OCI-LY3 (cell line): Measurements from ENCODE around the gene CUBN.

Source experiments
- H2AFZ ChIP-seq: fragments of 200-600, 300-600 bp; shearing (Covaris generic); 2 replicates; pipeline ENCODE4 v1.6.0; 2014; ENCODE audit warnings: antibody characterized with exemption, low read depth, low read length
- H3K27ac ChIP-seq: fragments of 200-600, 300-600 bp; sonication (generic); 2 replicates; pipeline ENCODE4 v1.5.1; 2014; ENCODE audit warnings: mild to moderate bottlenecking, low read length, moderate library complexity, mixed read lengths
- H3K27me3 ChIP-seq: fragments of 200-600, 300-600 bp; sonication (generic); 2 replicates; pipeline ENCODE4 v1.6.1; 2014; ENCODE audit warnings: low read depth, low read length, mixed read lengths
- H3K36me3 ChIP-seq: fragments of 200-600, 300-600 bp; sonication (generic); replicated peaks from 2 replicates; pipeline ENCODE3; 2014; ENCODE audit warnings: low read depth, low read length, mixed read lengths
- H3K4me1 ChIP-seq: fragments of 300-600, 200-600 bp; sonication (generic); 2 replicates; pipeline ENCODE4 v1.6.1; 2014; ENCODE audit warnings: low read length, mixed read lengths
- H3K4me2 ChIP-seq: fragments of 200-600, 300-600 bp; sonication (generic); 2 replicates; pipeline ENCODE4 v1.6.1; 2014; ENCODE audit warnings: low read length, mixed read lengths
- H3K4me3 ChIP-seq: fragments of 300-600, 200-600 bp; sonication (generic); 2 replicates; pipeline ENCODE4 v1.5.1; 2014; ENCODE audit warnings: antibody characterized with exemption, mild to moderate bottlenecking, low read length, moderate library complexity
- H3K79me2 ChIP-seq: fragments of 300-600, 200-600 bp; shearing (Covaris generic); 2 replicates; pipeline ENCODE4 v1.6.1; 2014; ENCODE audit warnings: mild to moderate bottlenecking, low read length, mixed read lengths
- H3K9ac ChIP-seq: fragments of 300-600, 200-600 bp; shearing (Covaris generic); 2 replicates; pipeline ENCODE4 v1.6.0; 2014; ENCODE audit warnings: mild to moderate bottlenecking, low read length, moderate library complexity
- H3K9me3 ChIP-seq: fragments of 200-600, 300-600 bp; shearing (Covaris generic); 2 replicates; pipeline ENCODE4 v1.6.1; 2014; ENCODE audit warnings: low read length, mixed read lengths; ENCODE audit not compliant: insufficient read depth
- H4K20me1 ChIP-seq: fragments of 200-600, 300-600 bp; sonication (generic); 2 replicates; pipeline ENCODE4 v1.6.1; 2016; ENCODE audit warnings: low read length, mixed read lengths; ENCODE audit not compliant: insufficient read depth
- CTCF ChIP-seq: fragments of 200-600, 300-600 bp; sonication (generic); IDR thresholded peaks from 2 replicates; pipeline ENCODE4 v1.5.1; 2014; ENCODE audit warnings: antibody characterized with exemption, low read length, low read depth
- EZH2phosphoT487 ChIP-seq: fragments of 200-600 bp; shearing (Covaris generic); IDR thresholded peaks from 2 replicates; pipeline ENCODE4 v1.6.1; 2018; ENCODE audit warnings: antibody characterized with exemption, mixed run types, low read depth

The CUBN gene

GRCh38 chr10:16938952-16939351 is 190.7 kb downstream of the CUBN start:
- Histone ChIP-seq H4K20me1 (no peaks in the 10 kb centered on the region), H3K4me1 (no peaks in the 10 kb centered on the region), H3K27ac (no peak overlapping the region), H3K36me3 (no peaks in the 10 kb centered on the region), H3K9ac (no peak overlapping the region), H3K27me3 (no peaks in the 10 kb centered on the region; the same call in 1 of the 2 replicates), H3K4me3 (no peak overlapping the region), H3K9me3 (no peaks in the 10 kb centered on the region), H3K79me2 (no peaks in the 10 kb centered on the region), H3K4me2 (no peak overlapping the region), H2AFZ (no peak overlapping the region)
- TF ChIP-seq EZH2phosphoT487: no peak
- no peak for TF ChIP-seq CTCF

GRCh38 chr10:16934461-16934860 is 195.2 kb downstream of the CUBN start:
- Histone ChIP-seq H2AFZ (no peak overlapping the region), H3K27me3 (no peaks in the 10 kb centered on the region), H3K9me3 (no peaks in the 10 kb centered on the region), H3K36me3 (no peaks in the 10 kb centered on the region), H3K4me1 (no peaks in the 10 kb centered on the region), H3K4me2 (no peak overlapping the region), H3K9ac (no peak overlapping the region), H3K27ac (no peak overlapping the region), H3K4me3 (no peak overlapping the region), H4K20me1 (no peaks in the 10 kb centered on the region), H3K79me2 (no peaks in the 10 kb centered on the region)
- TF ChIP-seq EZH2phosphoT487 (no peak), CTCF (no peak)

GRCh38 chr10:16933783-16934182 is 195.8 kb downstream of the CUBN start:
- no peaks in the 10 kb centered on the region for H3K9me3 ChIP-seq
- no peaks in the 10 kb centered on the region for H3K4me1 ChIP-seq
- H3K4me2 ChIP-seq: no peak overlapping the region
- no peaks in the 10 kb centered on the region for H4K20me1 ChIP-seq
- no peak overlapping the region for H3K4me3 ChIP-seq
- H3K9ac ChIP-seq: no peak overlapping the region
- H3K27ac ChIP-seq: no peak overlapping the region
- no peaks in the 10 kb centered on the region for H3K27me3 ChIP-seq
- no peak overlapping the region for H2AFZ ChIP-seq
- no peaks in the 10 kb centered on the region for H3K79me2 ChIP-seq
- no peaks in the 10 kb centered on the region for H3K36me3 ChIP-seq
- TF ChIP-seq CTCF (no peak), EZH2phosphoT487 (no peak)

- Histone ChIP-seq H3K4me3 (no peak overlapping the region), H3K79me2 (no peaks in the 10 kb centered on the region), H3K36me3 (no peaks in the 10 kb centered on the region)
Measured at GRCh38 chr10:16931930-16932329, 197.7 kb downstream of the CUBN start.

More at GRCh38 chr10:16931930-16932329, 197.7 kb downstream of the CUBN start:
- Histone ChIP-seq H3K9ac (no peak overlapping the region), H3K4me2 (no peak overlapping the region), H3K4me1 (no peaks in the 10 kb centered on the region), H3K27me3 (no peaks in the 10 kb centered on the region), H3K9me3 (no peaks in the 10 kb centered on the region), H4K20me1 (no peaks in the 10 kb centered on the region), H2AFZ (no peak overlapping the region), H3K27ac (no peak overlapping the region)
- TF ChIP-seq CTCF: no peak
- TF ChIP-seq EZH2phosphoT487: no peak
